ENCODE measurements around the gene DTNB. TPM values are rescaled to one million over a fixed set of nuclear protein-coding genes. Genes with fewer than 3 reads are reported as not detected.

The DTNB gene
- polyA plus RNA-seq, 1 experiment: 12.5 TPM

GRCh38 chr2:25411753-25412152 lies 261.6 kb downstream of the DTNB start:
- no peak overlapping the region for H3K4me3 ChIP-seq (ENCODE audit: low read depth, low read length)
- TF ChIP-seq CTCF (IDR thresholded peaks at IDR 0.05; ENCODE audit: low read depth, low read length): no peak
- ChIA-PET POLR2A (no interaction called here), CTCF (no interaction called here)
- DNase-seq (ENCODE audit: low read depth, low spot score): no peak
- no peak overlapping the region for H3K27ac ChIP-seq (ENCODE audit: low read depth, low read length)
- no peaks in the 10 kb centered on the region for H3K9me3 ChIP-seq (ENCODE audit: control insufficient read depth, insufficient read depth, low read length)
- H3K27me3 ChIP-seq (ENCODE audit: control insufficient read depth, insufficient read depth, low read length): no peaks in the 10 kb centered on the region

- POLR2A ChIA-PET: no interaction called here
- no peaks in the 10 kb centered on the region for H3K9me3 ChIP-seq (ENCODE audit: control insufficient read depth, insufficient read depth, low read length)
- no peak for DNase-seq (ENCODE audit: low read depth, low spot score)
- no peak overlapping the region for H3K4me3 ChIP-seq (ENCODE audit: low read depth, low read length)
- no peak for TF ChIP-seq CTCF (IDR thresholded peaks at IDR 0.05; ENCODE audit: low read depth, low read length)
- no peaks in the 10 kb centered on the region for H3K27me3 ChIP-seq (ENCODE audit: control insufficient read depth, insufficient read depth, low read length)
- CTCF ChIA-PET: interaction anchor here (1.3 kb wide), 1 partner anchor 49 kb away, joined by 5 read pairs; no protein-coding TSS in a partner anchor
- no peak overlapping the region for H3K27ac ChIP-seq (ENCODE audit: low read depth, low read length)
Measured at GRCh38 chr2:25411281-25411680, 262.1 kb downstream of the DTNB start.

GRCh38 chr2:25410370-25410769 lies 263.0 kb downstream of the DTNB start:
- no peaks in the 10 kb centered on the region for H3K9me3 ChIP-seq (ENCODE audit: control insufficient read depth, insufficient read depth, low read length)
- no peak for TF ChIP-seq CTCF (IDR thresholded peaks at IDR 0.05; ENCODE audit: low read depth, low read length)
- no peaks in the 10 kb centered on the region for H3K27me3 ChIP-seq (ENCODE audit: control insufficient read depth, insufficient read depth, low read length)
- H3K27ac ChIP-seq (ENCODE audit: low read depth, low read length): no peak overlapping the region
- DNase-seq (ENCODE audit: low read depth, low spot score): no peak
- ChIA-PET POLR2A (no interaction called here), CTCF (interaction anchor here (1.3 kb wide), 1 partner anchor 48 kb away, joined by 5 read pairs; no protein-coding TSS in a partner anchor)
- no peak overlapping the region for H3K4me3 ChIP-seq (ENCODE audit: low read depth, low read length)

- no peak for TF ChIP-seq CTCF (IDR thresholded peaks at IDR 0.05; ENCODE audit: low read depth, low read length)
- H3K4me3 ChIP-seq (ENCODE audit: low read depth, low read length): no peak overlapping the region
- DNase-seq (ENCODE audit: low read depth, low spot score): no peak
- H3K27ac ChIP-seq (ENCODE audit: low read depth, low read length): no peak overlapping the region
- POLR2A ChIA-PET: no interaction called here
- CTCF ChIA-PET: no interaction called here
- H3K9me3 ChIP-seq (ENCODE audit: control insufficient read depth, insufficient read depth, low read length): no peaks in the 10 kb centered on the region
- H3K27me3 ChIP-seq (ENCODE audit: control insufficient read depth, insufficient read depth, low read length): no peaks in the 10 kb centered on the region
Measured at GRCh38 chr2:25409468-25409867, 263.9 kb downstream of the DTNB start.

- H3K27ac ChIP-seq (ENCODE audit: low read depth, low read length): no peak overlapping the region
- TF ChIP-seq CTCF (IDR thresholded peaks at IDR 0.05; ENCODE audit: low read depth, low read length): no peak
- no peak overlapping the region for H3K4me3 ChIP-seq (ENCODE audit: low read depth, low read length)
- H3K9me3 ChIP-seq (ENCODE audit: control insufficient read depth, insufficient read depth, low read length): no peaks in the 10 kb centered on the region
- ChIA-PET POLR2A (no interaction called here), CTCF (no interaction called here)
- DNase-seq (ENCODE audit: low read depth, low spot score): no peak
- H3K27me3 ChIP-seq (ENCODE audit: control insufficient read depth, insufficient read depth, low read length): no peaks in the 10 kb centered on the region
Measured at GRCh38 chr2:25409044-25409443, 264.3 kb downstream of the DTNB start.

All from AG04450 (cell line).